GM18517 (cell line): ENCODE results near the gene FAM111A.
"Not testable (repeated sequence)": the region's sequence is repeated elsewhere in the genome, so short reads cannot be mapped to it uniquely, and the experiment has no call there.

Experiments
- ATAC-seq: cut with Tn5 transposase; IDR thresholded peaks from one replicate; pipeline ENCODE4 v1.9.1; 2021; ENCODE audit warnings: mild to moderate bottlenecking, moderate library complexity; ENCODE audit not compliant: unreplicated experiment

FAM111A gene

DNA sequence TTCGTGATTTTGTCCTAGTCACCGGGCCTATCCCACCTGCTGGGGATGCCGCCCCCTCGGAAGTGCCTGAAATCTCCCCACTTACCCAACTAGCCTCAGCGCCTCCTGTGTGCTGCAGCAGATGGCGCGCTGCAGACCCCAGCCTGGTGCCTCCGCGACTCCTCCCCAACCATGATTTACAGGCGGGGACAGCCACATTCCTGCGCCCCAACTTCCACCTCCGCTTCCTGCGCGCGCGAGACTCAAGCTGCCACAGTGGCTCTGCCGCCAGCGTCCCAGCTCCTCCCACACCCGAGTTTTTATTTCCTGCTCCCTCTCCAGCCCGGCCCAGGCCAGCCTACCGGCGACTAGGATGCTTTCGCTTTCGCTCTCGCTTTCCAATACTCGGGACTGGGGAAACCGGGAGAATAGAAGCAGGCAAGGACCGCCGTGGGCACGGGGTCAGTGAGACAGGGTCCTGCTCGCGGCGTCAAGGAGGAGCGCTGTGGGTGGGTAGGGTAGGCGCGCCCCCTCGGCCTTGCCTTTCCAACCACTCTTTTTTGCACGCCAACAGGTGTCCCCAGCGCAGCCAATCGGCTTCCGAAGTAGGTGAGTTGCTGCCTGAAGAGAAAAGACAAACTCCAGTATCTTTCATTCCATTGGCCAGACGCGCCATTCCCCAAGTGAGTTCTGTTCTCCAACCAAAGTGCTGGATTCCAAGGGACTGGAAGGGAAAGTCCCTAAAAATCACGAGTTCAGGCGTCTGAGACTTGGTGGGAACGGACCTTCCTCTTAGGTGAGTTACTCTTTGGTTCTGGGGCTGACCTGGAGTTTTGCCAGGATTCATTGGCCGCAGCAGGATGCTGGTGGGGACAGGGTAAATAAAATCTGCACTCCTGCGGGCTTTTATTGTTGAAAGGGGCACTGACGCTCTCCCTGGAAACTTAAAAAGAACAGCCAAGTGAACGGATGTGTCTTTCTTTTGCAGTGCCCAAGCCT lies at the start of gene FAM111A:
Gene FAM111A, plus strand, starts transcription at position 327 of the 978 bp plus-strand sequence. CDS start 6,017 bp downstream, outside the sequence.
- ATAC-seq: peak; percentile 76

- not testable (repeated sequence) for ATAC-seq
Measured at GRCh38 chr11:59093576-59093975, 49.1 kb upstream of the FAM111A start.

DNA sequence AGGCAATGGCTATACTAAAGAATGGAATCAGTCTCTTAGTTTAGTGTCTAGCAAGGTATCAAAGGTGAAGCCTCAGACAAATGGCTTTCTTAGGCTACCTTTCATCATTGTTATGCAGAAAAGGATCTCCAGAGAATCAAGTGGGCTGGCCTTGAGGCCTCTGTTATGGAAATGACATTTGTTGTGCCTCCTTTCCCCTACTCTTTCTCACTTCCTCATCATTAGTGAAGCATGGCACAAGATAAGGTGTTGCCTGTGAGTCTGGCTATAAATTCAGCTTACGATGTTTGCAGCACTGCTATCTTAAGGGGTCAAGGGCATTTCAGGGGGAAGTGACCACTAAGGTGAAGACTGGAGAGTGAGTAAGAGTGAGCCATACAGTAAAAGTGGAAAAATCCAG lies 47.4 kb upstream of the FAM111A start:
- peak; percentile 92 for ATAC-seq

- not testable (repeated sequence) for ATAC-seq
Measured at GRCh38 chr11:59095972-59096575, 46.6 kb upstream of the FAM111A start.

DNA sequence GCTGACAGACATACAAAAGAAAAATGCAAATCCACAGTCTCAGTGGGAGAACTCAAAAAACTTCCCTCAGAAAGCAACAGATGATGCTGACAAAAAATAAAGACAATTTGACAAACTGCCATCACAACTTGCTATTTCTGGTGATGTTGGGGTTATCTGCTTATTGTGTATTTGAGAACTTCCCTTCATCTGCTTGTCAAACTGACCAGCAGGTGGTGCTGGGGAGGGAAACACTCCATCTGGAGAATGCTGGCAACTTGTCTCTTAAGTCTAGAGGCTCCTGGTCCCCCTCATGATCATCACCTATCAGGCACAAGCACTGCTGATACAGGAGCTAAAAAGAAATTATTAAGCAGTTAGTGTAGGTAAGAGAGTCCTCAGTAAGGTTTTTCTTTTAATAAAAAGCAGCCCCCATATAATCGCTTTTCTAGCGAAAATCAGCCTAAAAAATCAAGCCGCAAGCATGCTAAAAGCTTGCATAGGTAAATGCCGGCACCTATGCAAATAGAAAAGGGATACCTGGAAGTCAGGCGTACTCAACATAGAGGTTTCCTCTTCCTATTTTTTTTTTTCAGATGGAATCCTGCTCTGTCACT lies 45.4 kb upstream of the FAM111A start:
- peak; percentile 44 for ATAC-seq

DNA sequence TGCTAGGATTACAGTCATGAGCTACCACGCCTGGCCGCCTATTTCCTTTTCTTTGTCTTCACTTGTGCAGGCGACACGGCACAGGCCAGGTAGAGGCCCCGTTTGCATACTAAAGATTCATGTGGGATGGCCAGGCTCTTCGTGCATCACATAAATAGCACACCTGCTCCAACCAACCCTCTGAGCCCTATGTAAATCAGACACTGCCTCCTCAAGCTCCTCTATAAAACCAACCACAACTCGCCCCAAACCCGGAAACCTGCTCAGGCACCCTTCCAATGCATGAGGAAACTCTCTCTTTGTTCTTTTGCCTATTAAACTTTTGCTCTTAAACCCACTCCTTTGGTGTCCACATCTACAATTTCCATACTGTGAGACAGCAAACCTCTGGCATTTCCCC lies 44.7 kb upstream of the FAM111A start:
- ATAC-seq: not testable (repeated sequence)

- ATAC-seq: peak; percentile 62
Measured at GRCh38 chr11:59102259-59102765, 40.3 kb upstream of the FAM111A start.

GRCh38 chr11:59106363-59107336 lies 36.0 kb upstream of the FAM111A start, which contains the start of gene FAM111B:
TSS of gene FAM111B (plus strand) at chr11:59107237. CDS start at chr11:59109626, 2,389 bp downstream.
- peak; percentile 81 for ATAC-seq

GRCh38 chr11:59107721-59108120 lies 34.9 kb upstream of the FAM111A start:
- peak; percentile 31 for ATAC-seq

GRCh38 chr11:59112494-59112893 lies 30.2 kb upstream of the FAM111A start:
- no peak for ATAC-seq

DNA sequence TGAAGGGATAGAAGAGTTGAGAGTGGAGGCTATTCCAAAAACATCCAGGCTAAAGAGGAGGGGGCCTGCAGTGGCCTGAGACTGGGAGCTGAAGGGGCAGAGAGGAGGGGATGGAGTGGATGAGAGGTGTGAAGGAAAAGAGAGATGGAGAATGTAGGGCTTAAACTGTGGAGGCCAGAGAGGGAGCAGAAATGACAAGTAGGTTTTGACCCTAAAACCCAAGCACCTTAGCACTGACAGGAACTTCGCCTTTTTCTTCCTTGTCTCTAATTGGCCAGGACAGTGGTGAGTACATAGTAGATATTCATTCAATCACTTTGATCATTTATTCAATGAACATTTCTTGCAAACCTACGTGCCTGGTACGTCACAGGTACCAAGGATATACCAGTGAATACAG lies 28.3 kb upstream of the FAM111A start:
- ATAC-seq: no peak

GRCh38 chr11:59115553-59115952 lies 27.1 kb upstream of the FAM111A start:
- no peak for ATAC-seq

- ATAC-seq: no peak
Measured at GRCh38 chr11:59117774-59118173, 24.9 kb upstream of the FAM111A start.

- ATAC-seq: no peak
Measured at GRCh38 chr11:59119826-59120225, 22.8 kb upstream of the FAM111A start.

DNA sequence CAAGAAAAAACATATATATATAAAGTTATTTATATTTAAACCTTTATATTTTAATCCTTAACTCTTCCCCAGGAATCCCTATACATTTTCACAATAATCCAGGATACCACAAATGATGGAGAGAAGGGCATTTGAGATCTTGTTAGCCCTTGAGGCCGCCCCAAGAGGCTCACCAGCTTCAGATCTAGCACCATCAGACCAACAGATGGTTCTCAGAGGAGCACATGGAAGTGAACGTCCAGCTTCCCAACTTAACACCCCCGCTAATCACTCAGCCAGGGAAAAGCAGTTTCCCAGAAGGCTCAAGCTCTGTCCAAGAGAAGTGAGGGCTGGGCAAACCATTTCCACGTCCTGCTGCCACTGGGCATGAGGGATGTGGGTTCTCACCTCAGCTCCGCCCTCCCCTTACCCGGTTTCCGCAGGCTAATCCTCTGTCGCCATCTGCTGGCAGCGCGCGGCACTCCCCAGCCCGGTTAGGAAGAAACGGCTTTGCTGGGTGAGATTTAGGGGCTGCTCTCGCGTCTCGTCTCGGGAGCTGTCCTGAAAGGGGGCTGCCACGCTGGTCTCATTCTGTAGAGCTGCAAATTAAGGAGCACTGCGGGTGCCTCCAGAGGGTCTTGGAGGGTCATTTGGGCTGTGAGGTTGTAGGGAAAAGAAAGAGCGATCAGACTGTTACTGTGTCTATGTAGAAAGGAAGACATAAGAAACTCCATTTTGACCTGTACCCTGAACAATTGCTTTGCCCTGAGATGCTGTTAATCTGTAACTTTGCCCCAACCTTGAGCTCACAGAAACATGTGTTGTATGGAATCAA lies 6.8 kb upstream of the FAM111A start:
- peak; percentile 92 for ATAC-seq

DNA sequence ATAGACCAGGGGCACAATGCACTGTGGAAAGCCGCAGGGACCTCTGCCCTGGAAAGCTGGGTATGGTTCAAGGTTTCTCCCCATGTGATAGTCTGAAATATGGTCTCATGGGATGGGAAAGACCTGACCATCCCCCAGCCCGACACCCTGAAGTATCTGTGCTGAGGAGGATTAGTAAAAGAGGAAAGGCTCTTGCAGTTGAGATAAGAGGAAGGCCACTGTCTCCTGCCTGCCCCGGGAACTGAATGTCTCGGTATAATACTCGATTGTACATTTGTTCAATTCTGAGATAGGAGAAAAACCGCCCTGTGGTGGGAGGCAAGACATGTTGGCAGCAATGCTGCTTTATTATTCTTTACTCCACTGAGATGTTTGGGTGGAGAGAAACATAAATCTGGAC lies 6.1 kb upstream of the FAM111A start:
- not testable (repeated sequence) for ATAC-seq

DNA sequence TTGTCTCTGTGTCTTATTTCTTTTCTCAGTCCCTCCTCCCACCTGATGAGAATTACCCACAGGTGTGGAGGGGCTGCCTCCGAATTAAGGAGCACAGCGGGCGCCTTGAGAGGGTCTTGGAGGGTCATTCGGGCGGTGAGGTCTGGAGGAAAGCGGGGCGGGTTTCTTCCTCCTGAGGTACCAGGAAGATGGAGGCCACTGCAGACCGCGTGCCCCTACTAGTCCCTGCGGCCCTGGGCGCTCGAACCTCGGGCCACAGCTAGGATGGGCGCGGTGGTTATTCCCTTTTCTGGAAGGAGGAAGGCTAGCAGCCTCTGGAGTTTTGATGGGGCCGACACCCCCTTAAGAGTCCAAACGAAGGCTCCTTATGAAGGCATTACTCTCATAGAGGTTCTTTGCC lies 5.5 kb upstream of the FAM111A start:
- ATAC-seq: no peak

DNA sequence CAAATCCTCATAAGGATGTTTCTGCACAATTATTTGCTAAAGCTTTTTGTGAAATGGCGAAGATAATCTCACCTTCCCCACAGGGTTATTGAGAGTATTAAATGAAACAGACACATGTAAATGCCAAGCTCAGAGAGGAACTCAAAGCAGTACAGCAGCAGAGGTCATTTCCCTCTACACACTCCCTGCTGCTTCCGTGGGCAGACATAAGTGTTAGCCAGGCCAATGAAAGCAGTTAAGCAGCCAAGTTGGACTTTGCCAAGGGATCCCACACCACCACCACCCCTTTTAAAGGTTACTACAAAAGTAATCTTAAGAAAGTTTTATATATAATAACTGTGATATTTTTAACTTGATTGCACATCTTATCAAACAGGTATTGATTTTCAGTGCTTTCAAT lies 4.0 kb upstream of the FAM111A start:
- ATAC-seq: no peak

GRCh38 chr11:59141191-59141590 lies 1.5 kb upstream of the FAM111A start:
- no peak for ATAC-seq
